CD4-positive, CD25-positive, alpha-beta regulatory T cell (primary cell): ENCODE results near the gene TANK. TPM values are rescaled to one million over a fixed set of nuclear protein-coding genes. Genes with fewer than 3 reads are reported as not detected.
"Not testable (repeated sequence)": the region's sequence is repeated elsewhere in the genome, so short reads cannot be mapped to it uniquely, and the experiment has no call there.

Experiments
- ATAC-seq, 2 donors: fragments of 150-1000 bp; cut with Tn5 transposase; one replicate each; pipeline ENCODE4 v1.10.0; 2021; ENCODE audit warnings: low read depth in 2 of 2, moderate number of reproducible peaks in 2 of 2, moderate library complexity in 1 of 2
- DNase-seq, 3 donors: peaks; one replicate each; pipeline versions ENCODE4 v3.0.0 to v3.0.0-alpha.2; 2012 to 2022; ENCODE audit warnings: mixed read lengths in 1 of 3
- H3K27ac ChIP-seq: one replicate; pipeline ENCODE4 v1.7.0; 2013; ENCODE audit warnings: mild to moderate bottlenecking, low read length; ENCODE audit not compliant: insufficient read depth, poor library complexity, severe bottlenecking
- H3K27me3 ChIP-seq: one replicate; pipeline ENCODE4 v1.7.0; 2013; ENCODE audit warnings: low read length; ENCODE audit not compliant: control insufficient read depth, insufficient read depth
- H3K36me3 ChIP-seq: one replicate; pipeline ENCODE4 v1.7.0; 2013; ENCODE audit warnings: mild to moderate bottlenecking, low read length, moderate library complexity; ENCODE audit not compliant: control insufficient read depth, insufficient read depth
- H3K4me1 ChIP-seq: 2 replicates; pipeline ENCODE4 v1.7.0; 2013; ENCODE audit warnings: mild to moderate bottlenecking, low read length; ENCODE audit not compliant: insufficient read depth, control insufficient read depth, poor library complexity, severe bottlenecking
- H3K4me3 ChIP-seq: one replicate; pipeline ENCODE4 v1.7.0; 2013; ENCODE audit warnings: low read depth, mild to moderate bottlenecking, low read length, moderate library complexity
- H3K9me3 ChIP-seq, 2 experiments: 1 replicate in 1 of 2; 2 replicates in 1 of 2; pipeline ENCODE4 v1.7.0; 2013; ENCODE audit warnings: low read length in 2 of 2, mild to moderate bottlenecking in 1 of 2, moderate library complexity in 1 of 2; ENCODE audit not compliant: control insufficient read depth in 2 of 2
- H3K27ac Mint-ChIP-seq, 3 donors: one replicate each; pipeline ENCODE4 v1.8.0; 2020 to 2022; ENCODE audit warnings: mild to moderate bottlenecking in 3 of 3, mixed read lengths in 3 of 3, moderate library complexity in 2 of 3
- H3K27me3 Mint-ChIP-seq: one replicate; pipeline ENCODE4 v1.8.0; 2022; ENCODE audit warnings: mild to moderate bottlenecking, mixed read lengths
- H3K36me3 Mint-ChIP-seq: one replicate; pipeline ENCODE4 v1.8.0; 2020; ENCODE audit warnings: mixed read lengths
- H3K4me1 Mint-ChIP-seq, 4 donors: one replicate each; pipeline ENCODE4 v1.8.0; 2020 to 2022; ENCODE audit warnings: mixed read lengths in 4 of 4, mild to moderate bottlenecking in 1 of 4
- H3K4me3 Mint-ChIP-seq, 4 donors: one replicate each; pipeline ENCODE4 v1.8.0; 2020 to 2022; ENCODE audit warnings: mild to moderate bottlenecking in 4 of 4, mixed read lengths in 4 of 4, moderate library complexity in 3 of 4
- H3K9me3 Mint-ChIP-seq, 7 donors: one replicate each; pipeline ENCODE4 v1.8.0; 2020 to 2022; ENCODE audit warnings: mixed read lengths in 7 of 7, mild to moderate bottlenecking in 3 of 7, moderate library complexity in 2 of 7
- polyA plus RNA-seq, 4 donors: library from polyadenylated mRNA; unstranded; fragments of 300-500 nt; fragmentation: Illumina TruSeq; gene quantifications; one replicate each; pipeline ENCODE4 v1.2.3, GENCODE V29; 2021
- total RNA-seq: library from RNA; stranded (reverse); gene quantifications from one replicate; pipeline ENCODE4 v1.2.3, GENCODE V29; 2022

Gene TANK
- total and polyA plus RNA-seq, 5 donors from 2014 or later: 84.5 to 182 (median 90.2) TPM

DNA sequence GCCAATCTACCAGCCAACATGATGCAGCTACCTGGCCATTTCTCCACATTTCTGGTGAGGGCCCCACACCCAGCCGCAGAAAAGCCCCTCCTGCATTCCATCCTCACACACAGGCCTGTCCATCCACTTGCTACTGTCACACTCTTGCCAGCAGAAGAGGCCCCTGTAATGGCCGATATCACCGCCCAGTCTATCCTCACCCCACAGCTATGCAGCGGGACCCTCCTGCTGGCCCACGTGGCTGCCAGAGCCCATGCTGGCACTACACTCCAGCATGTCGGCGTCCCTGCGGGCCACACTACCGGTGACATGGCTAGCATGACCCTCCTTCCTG is 122.0 kb downstream of the TANK start:
- ATAC-seq, H3K27me3 Mint-ChIP-seq, H3K4me3 ChIP-seq, DNase-seq, H3K4me3 Mint-ChIP-seq, H3K27ac ChIP-seq, H3K9me3 ChIP-seq, H3K36me3 ChIP-seq, H3K27me3 ChIP-seq, H3K27ac Mint-ChIP-seq, H3K9me3 Mint-ChIP-seq, H3K4me1 Mint-ChIP-seq, H3K36me3 Mint-ChIP-seq, H3K4me1 ChIP-seq: not testable (repeated sequence)

DNA sequence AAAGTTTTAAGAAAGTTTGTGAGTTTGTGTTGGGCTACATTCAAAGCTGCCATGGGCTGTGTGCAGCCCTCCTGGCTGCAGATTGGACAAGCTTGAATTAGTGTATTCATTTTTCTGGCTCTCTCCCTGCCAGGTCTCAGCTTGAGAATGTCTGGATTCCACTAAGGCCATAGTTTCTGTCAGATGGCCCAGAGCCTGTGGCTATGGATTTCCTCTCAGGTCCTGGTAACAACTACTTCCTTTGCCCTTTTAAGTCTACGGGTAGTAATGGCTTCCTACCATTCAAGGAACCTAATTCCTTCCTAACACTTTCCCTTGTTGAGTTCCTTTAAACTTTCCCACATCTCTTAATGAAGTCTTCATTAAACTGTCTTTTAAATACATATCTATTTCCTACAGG is 123.7 kb downstream of the TANK start:
- Mint-ChIP-seq H3K4me3 (no peak overlapping the region), H3K4me1 (peaks cover 0 to 1% (median 0%) of the 10 kb centered on the region in 4 donors)
- no peak for ATAC-seq

More for the DNA sequence above, 123.7 kb downstream of the TANK start:
- H3K27me3 ChIP-seq: peaks cover 2% of the 10 kb centered on the region
- Mint-ChIP-seq H3K36me3 (no peaks in the 10 kb centered on the region), H3K9me3 (peaks cover 0 to 2% (median 0%) of the 10 kb centered on the region in 7 donors), H3K27ac (no peak overlapping the region), H3K27me3 (peaks cover 14% of the 10 kb centered on the region)
- H3K36me3 ChIP-seq: no peaks in the 10 kb centered on the region
- H3K27ac ChIP-seq: no peak overlapping the region
- no peak for DNase-seq
- H3K4me3 ChIP-seq: no peak overlapping the region
- no peaks in the 10 kb centered on the region for H3K9me3 ChIP-seq
- H3K4me1 ChIP-seq: no peaks in the 10 kb centered on the region

Other genes starting within 250 kb of the TANK start
- 38.6 TPM for gene PSMD14, start 148.0 kb downstream of the TANK start, total RNA-seq
- 10 to 100 TPM; 60.3 to 82.9 (median 66.3) TPM for gene PSMD14, start 148.0 kb downstream of the TANK start, polyA plus RNA-seq